Mucosa of descending colon (tissue), 3 donors: ENCODE measurements around the gene FBXW10. TPM values are rescaled to one million over a fixed set of nuclear protein-coding genes. Genes with fewer than 3 reads are reported as not detected.
"Not testable (repeated sequence)": the region's sequence is repeated elsewhere in the genome, so short reads cannot be mapped to it uniquely, and the experiment has no call there.

ENCODE experiments used
- ATAC-seq: fragments of 200-7000 bp; cut with Tn5 transposase; one replicate; pipeline ENCODE4 v1.9.1; 2020; ENCODE audit warnings: mild to moderate bottlenecking, moderate library complexity
- DNase-seq, 3 donors: peaks; one replicate each; pipeline ENCODE4 v3.0.0-alpha.2; 2020
- H3K36me3 ChIP-seq: fragments of 200-600 bp; one replicate; pipeline ENCODE4 v1.8.0; 2021; ENCODE audit warnings: low read depth, mild to moderate bottlenecking
- H3K4me1 ChIP-seq: fragments of 200-600 bp; one replicate; pipeline ENCODE4 v1.8.0; 2021; ENCODE audit warnings: low read depth, mild to moderate bottlenecking
- H3K4me3 ChIP-seq: fragments of 200-600 bp; one replicate; pipeline ENCODE4 v1.8.0; 2021; ENCODE audit warnings: mild to moderate bottlenecking
- H3K9me3 ChIP-seq: fragments of 200-600 bp; one replicate; pipeline ENCODE4 v1.8.0; 2021; ENCODE audit warnings: mild to moderate bottlenecking
- CTCF ChIP-seq: fragments of 200-600 bp; IDR thresholded peaks from one replicate; pipeline ENCODE4 v1.8.0; 2022; ENCODE audit warnings: antibody characterized with exemption, mild to moderate bottlenecking
- intact Hi-C, 2 donors: fragments of 100-400 bp; cut with DNase I in 1 of 2; cut with micrococcal nuclease in 1 of 2; formaldehyde crosslinking; loops; one replicate each; pipeline versions ENCODE4 v1.11.0 to v1.11.1; 2022; cut with DNase I, micrococcal nuclease
- total RNA-seq, 3 donors: library from RNA; stranded (reverse); fragmentation: NEBNext Ultra II Directional in 2 of 3; extraction: Animal tissue kit (Norgen Biotek cat#: 25700) in 2 of 3; gene quantifications; one replicate each; pipeline versions ENCODE4 v1.2.1 to v1.2.4, GENCODE V29; 2021 to 2023
- donor health status: DM: no; HTN: no; CAD: no; lungs with moderate emphysema.
- donor health status: DM: no; HTN: no; CAD: no.
- donor health status: DM: no; HTN: yes; CAD: no.

The FBXW10 gene
- total RNA-seq, 3 donors from 2014 or later = not detected

- H3K4me1 ChIP-seq, intact Hi-C loops, H3K4me3 ChIP-seq, H3K9me3 ChIP-seq, H3K36me3 ChIP-seq: not testable (repeated sequence)
- peak; percentile 33 for TF ChIP-seq CTCF
- DNase-seq (peak in 1 of 3 donors; percentile 76), ATAC-seq (peak; percentile 79)
Observed at GRCh38 chr17:18816489-18817371, 72.9 kb downstream of the FBXW10 start.

- ATAC-seq, intact Hi-C loops, DNase-seq: not testable (repeated sequence)
Observed at GRCh38 chr17:18821430-18821829, 77.6 kb downstream of the FBXW10 start.

GRCh38 chr17:18827613-18828012, 83.8 kb downstream of the FBXW10 start:
- H3K36me3 ChIP-seq, intact Hi-C loops, H3K9me3 ChIP-seq, DNase-seq, H3K4me1 ChIP-seq, H3K4me3 ChIP-seq: not testable (repeated sequence)
- ATAC-seq = peak; percentile 51

More at GRCh38 chr17:18821430-18821829, 77.6 kb downstream of the FBXW10 start:
- H3K36me3 ChIP-seq, H3K4me3 ChIP-seq, H3K9me3 ChIP-seq, H3K4me1 ChIP-seq: not testable (repeated sequence)

Other genes with a start within 250 kb of the FBXW10 start
- gene TBC1D28, start 99.7 kb upstream of the FBXW10 start, total RNA-seq = not detected
- gene FOXO3B, start 61.7 kb upstream of the FBXW10 start, total RNA-seq = 1 to 10 TPM; 1.9 to 5.0 (median 2.0) TPM
- 10 to 100 TPM; 34.4 to 42.7 (median 39.9) TPM for gene TVP23B, start 37.1 kb downstream of the FBXW10 start, total RNA-seq
- gene PRPSAP2, start 114.1 kb downstream of the FBXW10 start, total RNA-seq = 10 to 100 TPM; 32.6 to 42.1 (median 35.0) TPM
- under 1 TPM in 1 of 3 donors, not detected in 2; 0.12 TPM for gene SLC5A10, start 208.1 kb downstream of the FBXW10 start, total RNA-seq